GM12878 (cell line): ENCODE results near the gene DOCK9. TPM values are rescaled to one million over a fixed set of nuclear protein-coding genes. Genes with fewer than 3 reads are reported as not detected.

Experiments used
- ATAC-seq: fragments of 200-7000 bp; cut with Tn5 transposase; 3 replicates; pipeline ENCODE4 v1.9.1; 2020; ENCODE audit warnings: mild to moderate bottlenecking, moderate library complexity
- BruUV-seq: library from RNA; stranded (reverse); fragments of 400-500 nt; replicated peaks from 2 replicates; lab custom pipeline; 2021; lab: Mats Ljungman, UMichigan
- CTCF ChIA-PET: fragments of 300-600 bp; sonication (Branson Sonifier 250); formaldehyde crosslinking; extraction: SDS; loops from one replicate; lab custom pipeline; 2021; ENCODE audit warnings: inconsistent platforms; lab: Yijun Ruan, JAX
- POLR2A ChIA-PET: fragments of 350-600 bp; formaldehyde crosslinking; extraction: SDS; loops from one replicate; lab custom pipeline; 2021; ENCODE audit warnings: inconsistent platforms; lab: Charles Lee
- RAD21 ChIA-PET: fragments of 300-600 bp; sonication (Branson Sonifier 250); formaldehyde crosslinking; loops from one replicate; lab custom pipeline; 2023; ENCODE audit warnings: antibody characterized with exemption; ENCODE audit not compliant: unreplicated experiment; lab: Charles Lee
- SMC1A ChIA-PET: fragments of 300-600 bp; sonication (Branson Sonifier 250); formaldehyde crosslinking; loops from one replicate; lab custom pipeline; 2023; ENCODE audit not compliant: unreplicated experiment, uncharacterized antibody; lab: Charles Lee
- DNase-seq: peaks from one replicate; pipeline ENCODE4 v3.0.0-alpha.2; 2011; ENCODE audit warnings: low read depth, low spot score
- FAIRE-seq: peaks from 3 replicates; lab custom pipeline; 2011; peaks lifted over from hg19 to GRCh38; lab: Jason Lieb, UNC
- H2AFZ ChIP-seq: 2 replicates; pipeline ENCODE4 v1.6.0; 2011; ENCODE audit warnings: low read depth, low read length, control low read depth; ENCODE audit not compliant: control insufficient read depth
- H3K27ac ChIP-seq: 2 replicates; pipeline ENCODE4 v1.5.1; 2011; ENCODE audit warnings: control low read depth; ENCODE audit not compliant: control insufficient read depth, insufficient read depth
- H3K27me3 ChIP-seq, 2 experiments: replicated peaks in 1 of 2; 2 replicates each; pipeline versions ENCODE4 v1.6.0 to v1.6.1; 2011; ENCODE audit warnings: low read length in 1 of 2; ENCODE audit not compliant: control insufficient read depth in 2 of 2, insufficient read depth in 2 of 2
- H3K36me3 ChIP-seq, 2 experiments: 2 replicates each; pipeline ENCODE4 v1.5.1; 2011; ENCODE audit warnings: low read length in 1 of 2; ENCODE audit not compliant: control insufficient read depth in 2 of 2, insufficient read depth in 2 of 2
- H3K4me1 ChIP-seq: 2 replicates; pipeline ENCODE4 v1.6.1; 2011; ENCODE audit warnings: mild to moderate bottlenecking, low read length, moderate library complexity, mixed read lengths; ENCODE audit not compliant: control insufficient read depth, insufficient read depth
- H3K4me2 ChIP-seq: 2 replicates; pipeline ENCODE4 v1.6.0; 2011; ENCODE audit warnings: control low read depth; ENCODE audit not compliant: control insufficient read depth, insufficient read depth
- H3K4me3 ChIP-seq: fragments of 200-600 bp; sonication (generic); 2 replicates; pipeline ENCODE4 v1.5.1; 2016
- H3K79me2 ChIP-seq: 2 replicates; pipeline ENCODE4 v1.6.0; 2011; ENCODE audit warnings: low read length; ENCODE audit not compliant: control insufficient read depth, insufficient read depth
- H3K9ac ChIP-seq: 2 replicates; pipeline ENCODE4 v1.8.0; 2011; ENCODE audit warnings: low read length, control low read depth, mixed read lengths; ENCODE audit not compliant: control insufficient read depth, insufficient read depth
- H3K9me3 ChIP-seq: replicated peaks from 3 replicates; pipeline ENCODE4 v1.5.1; 2011; ENCODE audit warnings: mild to moderate bottlenecking, low read length; ENCODE audit not compliant: control insufficient read depth, insufficient read depth
- H4K20me1 ChIP-seq: 2 replicates; pipeline ENCODE4 v1.6.0; 2011; ENCODE audit not compliant: control insufficient read depth, insufficient read depth
- BCL11A ChIP-seq: IDR thresholded peaks from 2 replicates; pipeline ENCODE4 v1.6.1; 2011; ENCODE audit warnings: low read depth, low read length
- CREB1 ChIP-seq: IDR thresholded peaks from 2 replicates; pipeline ENCODE4 v1.6.1; 2012; ENCODE audit warnings: low read depth, mild to moderate bottlenecking, inconsistent platforms
- EGR1 ChIP-seq, 2 experiments: IDR thresholded peaks; 1 replicate in 1 of 2; 2 replicates in 1 of 2; pipeline ENCODE4 v1.6.1; 2011 to 2012; ENCODE audit warnings: low read depth in 2 of 2, low read length in 2 of 2, borderline replicate concordance in 1 of 2, mild to moderate bottlenecking in 1 of 2, moderate library complexity in 1 of 2
- EP300 ChIP-seq, 2 experiments: fragments of 150-350 bp in 1 of 2; IDR thresholded peaks; 2 replicates each; pipeline ENCODE4 v1.6.1; 2011 to 2012; ENCODE audit warnings: low read depth in 2 of 2, low read length in 2 of 2, borderline replicate concordance in 1 of 2, improper control_type of control experiment in 1 of 2, inconsistent platforms in 1 of 2; ENCODE audit not compliant: control insufficient read depth in 1 of 2
- IKZF1 ChIP-seq: fragments of 450-650 bp; conservative IDR thresholded peaks from 2 replicates; pipeline ENCODE4 v1.6.1; 2017; ENCODE audit warnings: antibody characterized with exemption, mild to moderate bottlenecking
- MEF2A ChIP-seq: IDR thresholded peaks from 2 replicates; pipeline ENCODE4 v1.6.1; 2011; ENCODE audit warnings: low read depth, mild to moderate bottlenecking, low read length, moderate library complexity; ENCODE audit not compliant: insufficient read depth
- MTA3 ChIP-seq: IDR thresholded peaks from 2 replicates; pipeline ENCODE4 v1.6.1; 2012; ENCODE audit warnings: low read length, inconsistent platforms, borderline replicate concordance
- NFYB ChIP-seq: IDR thresholded peaks from 2 replicates; pipeline ENCODE4 v1.6.1; 2011; ENCODE audit warnings: low read depth, mild to moderate bottlenecking, low read length, improper control_type of control experiment, moderate library complexity; ENCODE audit not compliant: insufficient read depth
- PKNOX1 ChIP-seq: fragments of 450-650 bp; IDR thresholded peaks from 2 replicates; pipeline ENCODE4 v1.6.1; 2016; ENCODE audit warnings: mild to moderate bottlenecking
- POU2F2 ChIP-seq: IDR thresholded peaks from 3 replicates; pipeline ENCODE4 v1.6.1; 2011; ENCODE audit warnings: low read depth, mild to moderate bottlenecking, low read length, borderline replicate concordance
- RCOR1 ChIP-seq: conservative IDR thresholded peaks from 2 replicates; pipeline ENCODE4 v1.6.1; 2012; ENCODE audit warnings: low read depth, low read length, improper control_type of control experiment
- RFX5 ChIP-seq: IDR thresholded peaks from 2 replicates; pipeline ENCODE4 v1.6.1; 2011; ENCODE audit warnings: low read depth, low read length, improper control_type of control experiment
- SP1 ChIP-seq: IDR thresholded peaks from one replicate; pipeline ENCODE4 v1.6.1; 2011; ENCODE audit warnings: low read depth, low read length
- TBL1XR1 ChIP-seq: IDR thresholded peaks from 2 replicates; pipeline ENCODE4 v1.6.1; 2012; ENCODE audit warnings: low read depth, low read length, improper control_type of control experiment
- USF2 ChIP-seq: IDR thresholded peaks from 2 replicates; pipeline ENCODE4 v1.6.1; 2011; ENCODE audit warnings: low read depth, low read length, improper control_type of control experiment, borderline replicate concordance
- ZNF207 ChIP-seq: fragments of 450-650 bp; IDR thresholded peaks from 2 replicates; pipeline ENCODE4 v1.6.1; 2014; ENCODE audit warnings: antibody characterized with exemption, mild to moderate bottlenecking, borderline replicate concordance
- WGBS: methylation state at CpG from one replicate; pipeline ENCODE4 v1.1.6; 2016; ENCODE audit warnings: low lambda C conversion rate; ENCODE audit not compliant: insufficient replicate concordance, insufficient coverage; ENCODE audit errors: missing lambda C conversion rate; 5-methylcytosine and 5-hydroxymethylcytosine counted together
- in situ Hi-C: fragments of 300-500 bp; cut with MboI; formaldehyde crosslinking; loops from 9 replicates; pipeline ENCODE4 v1.14.3; 2018; ENCODE audit warnings: mixed read lengths
- intact Hi-C: fragments of 100-400 bp; cut with micrococcal nuclease; formaldehyde crosslinking; loops from one replicate; pipeline ENCODE4 v1.14.2; 2022; ENCODE audit not compliant: unreplicated experiment
- polyA plus RNA-seq, 11 experiments: library from polyadenylated mRNA; depleted of rRNA in 4 of 11; unstranded in 6 of 11; stranded (reverse) in 5 of 11; fragments of >200 nt; fragmentation: Nextera tagmentation in 4 of 11; fragmentation: Illumina TruSeq in 1 of 11; extraction: Ambion mirVana in 4 of 11; extraction: Trizol in 1 of 11; gene quantifications; 1 replicate in 1 of 11; 2 replicates in 10 of 11; pipeline versions ENCODE4 v1.2.1 to v1.2.3, GENCODE V29; 2011 to 2016; ENCODE audit warnings: inconsistent platforms in 2 of 11, missing spikeins in 2 of 11, low read depth in 1 of 11
- total RNA-seq, 4 experiments: library from RNA; depleted of rRNA in 3 of 4; stranded (reverse); fragments of >200 nt in 3 of 4; fragmentation: Illumina TruSeq in 1 of 4; extraction: Trizol in 1 of 4; gene quantifications; 2 replicates each; pipeline versions ENCODE4 v1.2.1 to v1.2.3, GENCODE V29; 2013 to 2021

Gene DOCK9
- total and polyA plus RNA-seq, 10 of the 15 experiments (the other 5 are each of a cell fraction or from before 2014, with no cell fraction given) = 0.09 to 2.9 (median 0.74) TPM

GRCh38 chr13:98828614-98829013 is 149.2 kb downstream of the DOCK9 start:
- in situ Hi-C loops (no loop called here), intact Hi-C loops (no loop called here)
- FAIRE-seq = no peak
- Histone ChIP-seq H3K27ac (no peak overlapping the region), H3K27me3 (no peaks in the 10 kb centered on the region), H3K9me3 (no peaks in the 10 kb centered on the region), H3K36me3 (no peaks in the 10 kb centered on the region), H3K4me1 (no peaks in the 10 kb centered on the region), H3K9ac (no peak overlapping the region), H4K20me1 (no peaks in the 10 kb centered on the region), H3K4me2 (no peak overlapping the region), H2AFZ (no peak overlapping the region), H3K4me3 (no peak overlapping the region), H3K79me2 (no peaks in the 10 kb centered on the region)
- no peak for DNase-seq
- 39% methylated on average over 2 of the region's 2 CpGs for WGBS
- TF ChIP-seq SP1 (no peak), POU2F2 (no peak), EGR1 (IDR thresholded peaks at IDR 0.05; ENCODE audit: borderline replicate concordance in 1 of 2, low read depth in 2 of 2, low read length in 2 of 2) (no peak), MTA3 (no peak), IKZF1 (no peak), RCOR1 (no peak), MEF2A (no peak)
- ChIA-PET RAD21 (interaction anchor here (0.9 to 1.2 kb wide), 2 partner anchors 14 to 24 kb away, joined by 3 to 4 read pairs; no protein-coding TSS in a partner anchor), SMC1A (interaction anchor here (0.8 to 1.0 kb wide), 3 partner anchors 11 to 15 kb away, joined by 3 to 4 read pairs (median 3); no protein-coding TSS in a partner anchor), POLR2A (interaction anchor here (0.6 kb wide), 2 partner anchors 697 to 816 kb away, joined by 3 to 4 read pairs; no protein-coding TSS in a partner anchor), CTCF (interaction anchor here (1.5 to 2.9 kb wide), 5 partner anchors 9 to 33 kb away, joined by 3 to 12 read pairs (median 9); no protein-coding TSS in a partner anchor)
- no peak for ATAC-seq
- no TSS peak for BruUV-seq

- no peak overlapping the region for H3K9ac ChIP-seq
- ChIA-PET RAD21 (interaction anchor here (0.9 kb wide), 1 partner anchor 17 kb away, joined by 3 read pairs; no protein-coding TSS in a partner anchor), POLR2A (interaction anchor here (0.6 kb wide), 1 partner anchor 226 kb away, joined by 5 read pairs; no protein-coding TSS in a partner anchor), CTCF (interaction anchor here (1.3 to 2.9 kb wide), 6 partner anchors 10 to 15 kb away, joined by 4 to 12 read pairs (median 8); no protein-coding TSS in a partner anchor), SMC1A (interaction anchor here (0.8 to 1.4 kb wide), 2 partner anchors 16 to 20 kb away, joined by 3 to 5 read pairs; no protein-coding TSS in a partner anchor)
- 49% methylated on average over 14 of the region's 14 CpGs for WGBS
- FAIRE-seq = no peak
- no peaks in the 10 kb centered on the region for H3K36me3 ChIP-seq
- H3K4me1 ChIP-seq = no peaks in the 10 kb centered on the region
- H3K27ac ChIP-seq = no peak overlapping the region
- in situ Hi-C loops = no loop called here
- H3K27me3 ChIP-seq = no peaks in the 10 kb centered on the region
- no peak overlapping the region for H3K4me3 ChIP-seq
- no peak overlapping the region for H3K4me2 ChIP-seq
- DNase-seq = no peak
- no peaks in the 10 kb centered on the region for H4K20me1 ChIP-seq
- H3K79me2 ChIP-seq = no peaks in the 10 kb centered on the region
- no peaks in the 10 kb centered on the region for H3K9me3 ChIP-seq
- ATAC-seq = no peak
- no TSS peak for BruUV-seq
- no peak overlapping the region for H2AFZ ChIP-seq
- intact Hi-C loops = no loop called here
- TF ChIP-seq NFYB (no peak), TBL1XR1 (no peak), BCL11A (no peak), MTA3 (no peak), CREB1 (no peak), ZNF207 (no peak), PKNOX1 (no peak), USF2 (no peak), RFX5 (no peak), EP300 (IDR thresholded peaks at IDR 0.05; ENCODE audit: borderline replicate concordance in 1 of 2, control insufficient read depth in 1 of 2, low read depth in 2 of 2, low read length in 2 of 2) (no peak)
These were observed 150.4 kb downstream of the DOCK9 start for GRCh38 chr13:98827449-98827848.
